NCI-H2171 (cell line): ENCODE data around the gene TPRG1.

Experiments used
- DNase-seq: peaks from one replicate; lab custom pipeline; 2025; lab: John Stamatoyannopoulos, UW

The TPRG1 gene

GRCh38 chr3:189166321-189166720 lies 5.5 kb upstream of the TPRG1 start:
- no peak for DNase-seq

GRCh38 chr3:189167027-189167766 lies 4.6 kb upstream of the TPRG1 start:
- no peak for DNase-seq

- DNase-seq: no peak
Observed at GRCh38 chr3:189168711-189169110, 3.1 kb upstream of the TPRG1 start.

- DNase-seq: no peak
Observed at GRCh38 chr3:189169728-189170127, 2.0 kb upstream of the TPRG1 start.

- no peak for DNase-seq
Observed at GRCh38 chr3:189170559-189170958, 1.2 kb upstream of the TPRG1 start.

GRCh38 chr3:189172668-189173419 lies 1.1 kb downstream of the TPRG1 start:
- no peak for DNase-seq

GRCh38 chr3:189184566-189184965 lies 12.8 kb downstream of the TPRG1 start:
- no peak for DNase-seq

- no peak for DNase-seq
Observed at GRCh38 chr3:189186101-189186500, 14.3 kb downstream of the TPRG1 start.

GRCh38 chr3:189188466-189188865 lies 16.7 kb downstream of the TPRG1 start:
- no peak for DNase-seq

- no peak for DNase-seq
Observed at GRCh38 chr3:189192725-189193124, 21.0 kb downstream of the TPRG1 start.

GRCh38 chr3:189195302-189195701 lies 23.5 kb downstream of the TPRG1 start:
- DNase-seq: no peak

GRCh38 chr3:189202106-189202505 lies 30.3 kb downstream of the TPRG1 start:
- DNase-seq: no peak

- no peak for DNase-seq
Observed at GRCh38 chr3:189202583-189202982, 30.8 kb downstream of the TPRG1 start.

GRCh38 chr3:189204167-189204866 lies 32.5 kb downstream of the TPRG1 start:
- DNase-seq: no peak

GRCh38 chr3:189204937-189205336 lies 33.2 kb downstream of the TPRG1 start:
- DNase-seq: no peak

GRCh38 chr3:189210251-189210770 lies 38.5 kb downstream of the TPRG1 start:
- no peak for DNase-seq

- no peak for DNase-seq
Observed at GRCh38 chr3:189212681-189213080, 40.9 kb downstream of the TPRG1 start.

GRCh38 chr3:189214651-189215050 lies 42.9 kb downstream of the TPRG1 start:
- DNase-seq: no peak

- DNase-seq: no peak
Observed at GRCh38 chr3:189222927-189223636, 51.3 kb downstream of the TPRG1 start.

GRCh38 chr3:189225431-189225830 lies 53.7 kb downstream of the TPRG1 start:
- no peak for DNase-seq

GRCh38 chr3:189227249-189227648 lies 55.5 kb downstream of the TPRG1 start:
- no peak for DNase-seq
